ENCODE results near the gene ST8SIA3. TPM values are rescaled to one million over a fixed set of nuclear protein-coding genes. Genes with fewer than 3 reads are reported as not detected.

The ST8SIA3 gene
- polyA plus RNA-seq, 1 donor (not counting 4 experiments of a cell fraction or from before 2014, with no cell fraction given), result not detected

DNA sequence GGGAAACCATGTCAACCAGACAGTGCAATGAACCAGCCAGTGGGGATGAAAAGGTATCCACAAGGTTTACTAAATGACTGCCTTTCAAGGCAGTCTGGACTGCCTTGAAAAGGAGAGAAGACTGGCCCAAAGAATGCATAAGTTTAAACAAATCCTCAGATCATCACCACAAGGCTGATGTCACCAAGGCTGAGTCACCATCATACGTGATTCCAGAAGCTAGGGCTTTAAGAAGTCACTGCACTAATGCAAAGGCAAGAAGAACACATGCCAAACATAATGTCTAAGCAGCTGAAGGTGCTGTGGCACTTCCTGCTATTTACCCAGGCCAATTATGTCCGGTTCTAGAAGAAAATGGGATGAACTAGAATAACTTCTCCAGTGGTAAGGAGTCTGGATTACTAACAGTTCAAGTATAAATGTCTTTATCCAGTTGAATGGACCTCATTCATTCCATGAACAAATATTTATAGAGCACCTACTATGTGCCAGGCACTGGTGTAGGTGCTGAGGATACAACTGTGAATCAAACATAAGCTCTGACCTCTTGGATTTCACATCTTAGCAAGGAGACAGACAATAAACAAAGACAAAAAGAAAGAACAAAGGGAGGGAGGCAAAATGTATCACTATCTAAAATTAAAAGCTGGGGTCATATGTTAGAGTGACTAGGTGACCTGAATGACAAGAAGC, 45.2 kb downstream of the ST8SIA3 start:
- H3K9ac ChIP-seq (ENCODE audit: control insufficient read depth, extremely low read depth, insufficient read depth, low read length), result no peak overlapping the region
- H3K9me3 ChIP-seq (ENCODE audit: control insufficient read depth, low read depth, low read length), result no peaks in the 10 kb centered on the region
- no peaks in the 10 kb centered on the region for H4K20me1 ChIP-seq (ENCODE audit: control insufficient read depth, extremely low read depth, insufficient read depth, low read length)
- dilution Hi-C loops (cut with MboI; ENCODE audit: extremely low pct_ligation_motif_present, low sequenced_read_pairs), result no loop called here
- no peaks in the 10 kb centered on the region for H3K79me2 ChIP-seq (ENCODE audit: control insufficient read depth, insufficient read depth, low read length)
- DNase-seq (ENCODE audit: low read depth, low spot score) (no peak), FAIRE-seq (no peak)
- no peak overlapping the region for H3K27ac ChIP-seq (ENCODE audit: control insufficient read depth, insufficient read depth, low read length)
- no peaks in the 10 kb centered on the region for H3K4me1 ChIP-seq (ENCODE audit: control insufficient read depth, extremely low read depth, insufficient read depth, low read length)
- H3K27me3 ChIP-seq (ENCODE audit: control insufficient read depth, extremely low read depth, insufficient read depth, low read length), result no peaks in the 10 kb centered on the region
- no peaks in the 10 kb centered on the region for H3K9me1 ChIP-seq (ENCODE audit: control insufficient read depth, extremely low read depth, insufficient read depth, low read length)
- H3K36me3 ChIP-seq (ENCODE audit: control insufficient read depth in 2 of 2, extremely low read depth in 1 of 2, insufficient read depth in 2 of 2, low read length in 2 of 2), result no peaks in the 10 kb centered on the region
- TF ChIP-seq, protein P1, sequence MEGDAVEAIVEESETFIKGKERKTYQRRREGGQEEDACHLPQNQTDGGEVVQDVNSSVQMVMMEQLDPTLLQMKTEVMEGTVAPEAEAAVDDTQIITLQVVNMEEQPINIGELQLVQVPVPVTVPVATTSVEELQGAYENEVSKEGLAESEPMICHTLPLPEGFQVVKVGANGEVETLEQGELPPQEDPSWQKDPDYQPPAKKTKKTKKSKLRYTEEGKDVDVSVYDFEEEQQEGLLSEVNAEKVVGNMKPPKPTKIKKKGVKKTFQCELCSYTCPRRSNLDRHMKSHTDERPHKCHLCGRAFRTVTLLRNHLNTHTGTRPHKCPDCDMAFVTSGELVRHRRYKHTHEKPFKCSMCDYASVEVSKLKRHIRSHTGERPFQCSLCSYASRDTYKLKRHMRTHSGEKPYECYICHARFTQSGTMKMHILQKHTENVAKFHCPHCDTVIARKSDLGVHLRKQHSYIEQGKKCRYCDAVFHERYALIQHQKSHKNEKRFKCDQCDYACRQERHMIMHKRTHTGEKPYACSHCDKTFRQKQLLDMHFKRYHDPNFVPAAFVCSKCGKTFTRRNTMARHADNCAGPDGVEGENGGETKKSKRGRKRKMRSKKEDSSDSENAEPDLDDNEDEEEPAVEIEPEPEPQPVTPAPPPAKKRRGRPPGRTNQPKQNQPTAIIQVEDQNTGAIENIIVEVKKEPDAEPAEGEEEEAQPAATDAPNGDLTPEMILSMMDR (optimal IDR thresholded peaks at IDR 0.05 in 1 of 3, IDR thresholded peaks at IDR 0.05 in 1 of 3, conservative IDR thresholded peaks at IDR 0.05 in 1 of 3; ENCODE audit: extremely low read depth in 1 of 3, insufficient read depth in 2 of 3, low read length in 3 of 3), result no peak
- no peak for TF ChIP-seq EZH2 (IDR thresholded peaks at IDR 0.05; ENCODE audit: low read length)
- H2AFZ ChIP-seq (ENCODE audit: control insufficient read depth, low read length), result no peak overlapping the region
- H3K4me2 ChIP-seq (ENCODE audit: control insufficient read depth, extremely low read depth, insufficient read depth, low read depth, low read length), result no peak overlapping the region
- no peak overlapping the region for H3K4me3 ChIP-seq (ENCODE audit: control insufficient read depth in 2 of 3, extremely low read depth in 1 of 3, insufficient read depth in 2 of 3, low read depth in 1 of 3, low read length in 3 of 3)

DNA sequence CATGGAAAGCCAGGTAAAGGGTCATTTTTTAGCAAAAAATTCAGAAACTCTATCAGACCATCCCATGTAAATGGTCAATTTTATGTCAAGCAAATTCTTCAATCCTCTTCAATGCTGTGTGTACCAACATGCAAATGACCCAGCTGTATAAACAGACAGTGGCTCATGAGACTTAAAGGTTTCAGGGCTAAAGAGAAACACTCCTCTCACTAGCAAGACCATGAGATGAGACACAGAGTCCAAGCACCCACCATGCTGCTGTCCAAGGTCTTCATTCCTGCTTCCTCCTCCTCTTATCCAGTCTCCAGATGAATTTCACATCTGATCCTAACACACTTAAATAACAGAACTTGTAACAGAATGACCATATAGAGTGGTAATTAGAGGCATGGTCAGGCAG, 52.0 kb downstream of the ST8SIA3 start:
- FAIRE-seq, result no peak

More for the DNA sequence above, 52.0 kb downstream of the ST8SIA3 start:
- Histone ChIP-seq H3K36me3 (ENCODE audit: control insufficient read depth in 2 of 2, extremely low read depth in 1 of 2, insufficient read depth in 2 of 2, low read length in 2 of 2) (no peaks in the 10 kb centered on the region), H3K9me1 (ENCODE audit: control insufficient read depth, extremely low read depth, insufficient read depth, low read length) (no peaks in the 10 kb centered on the region), H3K4me2 (ENCODE audit: control insufficient read depth, extremely low read depth, insufficient read depth, low read depth, low read length) (no peak overlapping the region), H3K9ac (ENCODE audit: control insufficient read depth, extremely low read depth, insufficient read depth, low read length) (no peak overlapping the region), H4K20me1 (ENCODE audit: control insufficient read depth, extremely low read depth, insufficient read depth, low read length) (no peaks in the 10 kb centered on the region), H3K27ac (ENCODE audit: control insufficient read depth, insufficient read depth, low read length) (no peak overlapping the region), H3K4me3 (ENCODE audit: control insufficient read depth in 2 of 3, extremely low read depth in 1 of 3, insufficient read depth in 2 of 3, low read depth in 1 of 3, low read length in 3 of 3) (no peak overlapping the region), H3K27me3 (ENCODE audit: control insufficient read depth, extremely low read depth, insufficient read depth, low read length) (no peaks in the 10 kb centered on the region), H3K4me1 (ENCODE audit: control insufficient read depth, extremely low read depth, insufficient read depth, low read length) (no peaks in the 10 kb centered on the region), H3K79me2 (ENCODE audit: control insufficient read depth, insufficient read depth, low read length) (no peaks in the 10 kb centered on the region), H2AFZ (ENCODE audit: control insufficient read depth, low read length) (no peak overlapping the region), H3K9me3 (ENCODE audit: control insufficient read depth, low read depth, low read length) (no peaks in the 10 kb centered on the region)
- dilution Hi-C loops (cut with MboI; ENCODE audit: extremely low pct_ligation_motif_present, low sequenced_read_pairs), result no loop called here
- DNase-seq (ENCODE audit: low read depth, low spot score), result no peak
- TF ChIP-seq EZH2 (IDR thresholded peaks at IDR 0.05; ENCODE audit: low read length), result no peak
- TF ChIP-seq, protein P1 (optimal IDR thresholded peaks at IDR 0.05 in 1 of 3, IDR thresholded peaks at IDR 0.05 in 1 of 3, conservative IDR thresholded peaks at IDR 0.05 in 1 of 3; ENCODE audit: extremely low read depth in 1 of 3, insufficient read depth in 2 of 3, low read length in 3 of 3), result no peak

Measured in keratinocyte (primary cell).